Measurements from ENCODE around the gene SERGEF. TPM values are rescaled to one million over a fixed set of nuclear protein-coding genes. Genes with fewer than 3 reads are reported as not detected.
"Not testable (repeated sequence)": the region's sequence is repeated elsewhere in the genome, so short reads cannot be mapped to it uniquely, and the experiment has no call there.

Gene SERGEF
- total RNA-seq, 2 donors from 2014 or later = 34.6 to 39.8 TPM

GRCh38 chr11:18013790-18014507 lies 1.1 kb upstream of the SERGEF start:
- no peak for DNase-seq
- H3K4me1 Mint-ChIP-seq = peaks cover 27% of the 10 kb centered on the region
- H3K4me3 Mint-ChIP-seq = peak overlapping the region; percentile 96

GRCh38 chr11:18012122-18012905 lies 533 bp downstream of the SERGEF start:
- DNase-seq = peak in 2 of 3 donors; percentile 6 to 13
- no peak for ATAC-seq
- peaks cover 27% of the 10 kb centered on the region for H3K4me1 Mint-ChIP-seq
- no peaks in the 10 kb centered on the region for H3K9me3 ChIP-seq (ENCODE audit: control insufficient read depth, low read length, poor library complexity, severe bottlenecking)
- H3K27ac Mint-ChIP-seq = peak overlapping the region; percentile 93
- no peaks in the 10 kb centered on the region for H3K36me3 Mint-ChIP-seq (ENCODE audit: low read depth)
- peak overlapping the region; percentile 96 for H3K4me3 Mint-ChIP-seq
- H3K27me3 Mint-ChIP-seq = no peaks in the 10 kb centered on the region

More at GRCh38 chr11:18013790-18014507, 1.1 kb upstream of the SERGEF start:
- H3K27ac Mint-ChIP-seq = peak overlapping the region; percentile 93
- ATAC-seq = no peak
- no peaks in the 10 kb centered on the region for H3K9me3 ChIP-seq (ENCODE audit: control insufficient read depth, low read length, poor library complexity, severe bottlenecking)
- no peaks in the 10 kb centered on the region for H3K27me3 Mint-ChIP-seq
- H3K36me3 Mint-ChIP-seq (ENCODE audit: low read depth) = no peaks in the 10 kb centered on the region

GRCh38 chr11:18011633-18012032 lies 1.2 kb downstream of the SERGEF start:
- H3K9me3 ChIP-seq (ENCODE audit: control insufficient read depth, low read length, poor library complexity, severe bottlenecking) = no peaks in the 10 kb centered on the region
- ATAC-seq (no peak), DNase-seq (no peak)
- Mint-ChIP-seq H3K36me3 (ENCODE audit: low read depth) (peaks cover under 1% of the 10 kb centered on the region), H3K27me3 (no peaks in the 10 kb centered on the region), H3K4me3 (peak overlapping the region; percentile 96), H3K4me1 (peaks cover 27% of the 10 kb centered on the region), H3K27ac (peak overlapping the region; percentile 93)

- H3K27ac Mint-ChIP-seq = peak overlapping the region; percentile 93
- no peaks in the 10 kb centered on the region for H3K27me3 Mint-ChIP-seq
- H3K4me3 Mint-ChIP-seq = peak overlapping the region; percentile 41
- no peaks in the 10 kb centered on the region for H3K9me3 ChIP-seq (ENCODE audit: control insufficient read depth, low read length, poor library complexity, severe bottlenecking)
- H3K4me1 Mint-ChIP-seq = peaks cover 27% of the 10 kb centered on the region
- DNase-seq (no peak), ATAC-seq (no peak)
- peaks cover 3% of the 10 kb centered on the region for H3K36me3 Mint-ChIP-seq (ENCODE audit: low read depth)
Measured at GRCh38 chr11:18010977-18011586, 1.8 kb downstream of the SERGEF start.

GRCh38 chr11:18010121-18010670 lies 2.7 kb downstream of the SERGEF start:
- Mint-ChIP-seq H3K27ac (peak overlapping the region; percentile 93), H3K27me3 (no peaks in the 10 kb centered on the region), H3K4me3 (no peak overlapping the region), H3K36me3 (ENCODE audit: low read depth) (peaks cover 3% of the 10 kb centered on the region), H3K4me1 (peaks cover 29% of the 10 kb centered on the region)
- no peak for ATAC-seq
- no peak for DNase-seq
- H3K9me3 ChIP-seq (ENCODE audit: control insufficient read depth, low read length, poor library complexity, severe bottlenecking) = no peaks in the 10 kb centered on the region

GRCh38 chr11:18005376-18006129 lies 7.3 kb downstream of the SERGEF start:
- DNase-seq (no peak), ATAC-seq (no peak)
- Mint-ChIP-seq H3K27me3 (no peaks in the 10 kb centered on the region), H3K4me1 (peaks cover 12% of the 10 kb centered on the region), H3K4me3 (no peak overlapping the region), H3K36me3 (ENCODE audit: low read depth) (peaks cover 17% of the 10 kb centered on the region), H3K27ac (peak overlapping the region; percentile 71)
- no peaks in the 10 kb centered on the region for H3K9me3 ChIP-seq (ENCODE audit: control insufficient read depth, low read length, poor library complexity, severe bottlenecking)

GRCh38 chr11:18001191-18001590 lies 11.7 kb downstream of the SERGEF start:
- Mint-ChIP-seq H3K36me3 (ENCODE audit: low read depth) (peaks cover 14% of the 10 kb centered on the region), H3K4me3 (no peak overlapping the region), H3K4me1 (peaks cover 23% of the 10 kb centered on the region), H3K27me3 (no peaks in the 10 kb centered on the region), H3K27ac (peak overlapping the region; percentile 74)
- ATAC-seq (no peak), DNase-seq (no peak)
- no peaks in the 10 kb centered on the region for H3K9me3 ChIP-seq (ENCODE audit: control insufficient read depth, low read length, poor library complexity, severe bottlenecking)

- H3K9me3 ChIP-seq (ENCODE audit: control insufficient read depth, low read length, poor library complexity, severe bottlenecking) = no peaks in the 10 kb centered on the region
- Mint-ChIP-seq H3K4me1 (peaks cover 25% of the 10 kb centered on the region), H3K27ac (no peak overlapping the region), H3K27me3 (no peaks in the 10 kb centered on the region), H3K4me3 (no peak overlapping the region), H3K36me3 (ENCODE audit: low read depth) (peaks cover 14% of the 10 kb centered on the region)
- no peak for DNase-seq
- no peak for ATAC-seq
Measured at GRCh38 chr11:18000760-18001159, 12.1 kb downstream of the SERGEF start.

- not testable (repeated sequence) for ATAC-seq; H3K27ac Mint-ChIP-seq; H3K4me3 Mint-ChIP-seq; H3K9me3 ChIP-seq (ENCODE audit: control insufficient read depth, low read length, poor library complexity, severe bottlenecking); DNase-seq; H3K27me3 Mint-ChIP-seq
- Mint-ChIP-seq H3K36me3 (ENCODE audit: low read depth) (peaks cover 14% of the 10 kb centered on the region), H3K4me1 (peaks cover 24% of the 10 kb centered on the region)
Measured at GRCh38 chr11:18000128-18000527, 12.7 kb downstream of the SERGEF start.

GRCh38 chr11:17992916-17993315 lies 19.9 kb downstream of the SERGEF start:
- Mint-ChIP-seq H3K4me3 (no peak overlapping the region), H3K4me1 (peaks cover 16% of the 10 kb centered on the region), H3K27me3 (no peaks in the 10 kb centered on the region), H3K27ac (no peak overlapping the region), H3K36me3 (ENCODE audit: low read depth) (peaks cover 2% of the 10 kb centered on the region)
- ATAC-seq (no peak), DNase-seq (no peak)
- H3K9me3 ChIP-seq (ENCODE audit: control insufficient read depth, low read length, poor library complexity, severe bottlenecking) = no peaks in the 10 kb centered on the region

- peak; percentile 82 for ATAC-seq
- Mint-ChIP-seq H3K27ac (peak overlapping the region; percentile 70), H3K27me3 (no peaks in the 10 kb centered on the region), H3K4me3 (no peak overlapping the region), H3K36me3 (ENCODE audit: low read depth) (peaks cover 10% of the 10 kb centered on the region), H3K4me1 (peaks cover 18% of the 10 kb centered on the region)
- peak in 2 of 3 donors; percentile 13 to 30 for DNase-seq
- no peaks in the 10 kb centered on the region for H3K9me3 ChIP-seq (ENCODE audit: control insufficient read depth, low read length, poor library complexity, severe bottlenecking)
Measured at GRCh38 chr11:17991783-17992433, 20.9 kb downstream of the SERGEF start.

- Mint-ChIP-seq H3K27me3 (no peaks in the 10 kb centered on the region), H3K36me3 (ENCODE audit: low read depth) (peaks cover 13% of the 10 kb centered on the region), H3K27ac (no peak overlapping the region), H3K4me3 (no peak overlapping the region), H3K4me1 (peaks cover 14% of the 10 kb centered on the region)
- DNase-seq = no peak
- ATAC-seq = no peak
- no peaks in the 10 kb centered on the region for H3K9me3 ChIP-seq (ENCODE audit: control insufficient read depth, low read length, poor library complexity, severe bottlenecking)
Measured at GRCh38 chr11:17989306-17989705, 23.5 kb downstream of the SERGEF start.

All from T-helper 17 cell (primary cell).